Activated CD8-positive, alpha-beta memory T cell treated with anti-CD3 and anti-CD28 coated beads, Interleukin-2, amount 50 U/mL, for 24 hours (primary cell): ENCODE measurements around the gene IFIT1B.

ENCODE experiments used
- DNase-seq: peaks from one replicate; pipeline ENCODE4 v3.0.0-alpha.2; 2020; ENCODE audit errors: extremely low read depth

IFIT1B gene

GRCh38 chr10:89413398-89413912 is 35.6 kb downstream of the IFIT1B start:
- no peak for DNase-seq

GRCh38 chr10:89414146-89414878 is 36.5 kb downstream of the IFIT1B start, which contains the start of gene IFIT5:
Gene IFIT5 (plus strand): TSS chr10:89414568. CDS start chr10:89414799, 231 bp downstream.
- DNase-seq = no peak

- DNase-seq = no peak
Observed at GRCh38 chr10:89414879-89415821, 37.3 kb downstream of the IFIT1B start.

DNA sequence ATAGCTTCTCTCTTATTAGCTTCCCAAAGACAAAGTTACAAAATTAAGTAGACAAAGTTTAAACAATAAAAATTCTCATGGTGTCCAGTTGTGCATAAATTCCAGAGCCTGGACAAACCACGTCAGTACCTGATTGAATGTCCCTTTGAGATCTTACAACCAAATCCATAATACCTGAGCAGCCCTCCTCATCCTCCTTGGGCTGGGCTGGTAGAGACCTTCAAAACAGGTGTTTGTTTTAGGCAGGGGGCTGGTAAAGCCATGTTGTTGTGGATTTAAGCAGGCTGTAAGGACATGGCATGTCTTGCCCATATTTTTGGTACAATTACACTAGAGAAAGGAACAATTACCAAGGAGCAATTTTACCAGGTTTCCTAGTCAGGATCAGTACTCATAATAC is 38.6 kb downstream of the IFIT1B start:
- no peak for DNase-seq

- DNase-seq = no peak
Observed at GRCh38 chr10:89419548-89419947, 41.7 kb downstream of the IFIT1B start.

- DNase-seq = no peak
Observed at GRCh38 chr10:89421018-89421476, 43.2 kb downstream of the IFIT1B start.

GRCh38 chr10:89425000-89425399 is 47.1 kb downstream of the IFIT1B start:
- no peak for DNase-seq

DNA sequence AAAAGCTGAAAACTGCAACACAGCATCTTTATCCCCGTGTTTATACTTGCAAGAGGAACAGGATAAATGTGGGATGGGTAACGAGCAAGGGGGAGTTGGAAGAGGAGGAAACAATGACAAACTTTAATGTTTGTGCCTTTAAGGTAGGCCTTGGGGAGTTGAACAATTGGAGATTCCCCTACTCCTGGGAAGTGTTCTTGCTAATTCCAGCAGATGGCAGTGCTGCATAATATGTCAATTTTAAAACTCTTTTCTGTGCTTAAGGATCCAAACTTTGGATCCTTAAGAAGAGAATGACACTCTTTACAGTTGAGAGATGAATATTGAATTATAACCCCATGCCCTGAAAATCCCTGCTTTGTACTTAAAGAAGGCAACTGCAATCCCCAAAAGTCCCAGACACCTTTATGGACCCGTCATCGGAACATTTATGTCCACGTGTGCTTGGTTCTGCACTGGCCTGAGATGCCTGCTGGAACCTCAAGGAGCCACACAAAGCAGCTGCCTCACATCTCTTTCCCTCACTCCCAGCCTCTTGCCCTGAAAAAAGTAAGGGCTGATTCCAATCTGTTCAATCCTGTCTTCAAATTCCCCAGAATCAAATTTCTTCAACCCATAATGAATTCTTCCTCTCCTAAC is 48.5 kb downstream of the IFIT1B start:
- no peak for DNase-seq

GRCh38 chr10:89427629-89428028 is 49.8 kb downstream of the IFIT1B start:
- no peak for DNase-seq

GRCh38 chr10:89428877-89429276 is 51.0 kb downstream of the IFIT1B start:
- no peak for DNase-seq

DNA sequence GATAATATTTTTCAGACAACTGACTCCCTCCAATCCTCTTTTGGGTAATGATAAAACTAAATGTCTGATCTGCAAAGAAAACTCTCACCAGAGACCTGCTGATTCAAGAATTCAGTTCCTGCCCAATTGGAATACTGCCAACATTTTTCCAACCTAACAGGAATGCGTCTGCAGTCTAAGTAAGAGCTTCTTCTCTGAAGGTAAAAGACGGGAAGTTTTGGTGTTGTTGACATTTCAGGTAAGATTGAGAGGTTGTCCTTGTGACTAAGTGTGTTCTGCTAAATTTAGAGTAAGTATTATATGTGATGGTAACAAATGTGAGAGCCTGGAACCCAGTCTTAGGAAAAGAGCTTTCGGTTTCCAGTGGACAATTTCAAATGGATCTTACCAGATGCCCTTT is 54.1 kb downstream of the IFIT1B start:
- DNase-seq = no peak
